ENCODE measurements around the gene BEST3.
A peak's percentile ranks its signal among the peaks of the same experiment; 100 is the strongest.

BEST3 gene

GRCh38 chr12:69630191-69630590 is 68.9 kb downstream of the BEST3 start:
- H3K9me3 ChIP-seq (ENCODE audit: low read depth, low read length): no peaks in the 10 kb centered on the region
- TF ChIP-seq FOXP2 (optimal IDR thresholded peaks at IDR 0.05; ENCODE audit: control extremely low read depth, extremely low read length, insufficient read depth) (no peak), EZH2 (IDR thresholded peaks at IDR 0.05) (no peak), POLR2AphosphoS5 (IDR thresholded peaks at IDR 0.05; ENCODE audit: borderline replicate concordance, low read depth, low read length) (no peak)
- no peak overlapping the region for H3K27ac ChIP-seq
- H3K4me3 ChIP-seq: no peak overlapping the region
- DNase-seq (ENCODE audit: low read depth, low spot score): no peak
- no peak overlapping the region for H3K9ac ChIP-seq (ENCODE audit: insufficient read length)
- no peaks in the 10 kb centered on the region for H3K36me3 ChIP-seq (ENCODE audit: insufficient read depth, low read length)

- no peak for TF ChIP-seq FOXP2 (optimal IDR thresholded peaks at IDR 0.05; ENCODE audit: control extremely low read depth, extremely low read length, insufficient read depth)
- TF ChIP-seq EZH2 (IDR thresholded peaks at IDR 0.05): no peak
- TF ChIP-seq POLR2AphosphoS5 (IDR thresholded peaks at IDR 0.05; ENCODE audit: borderline replicate concordance, low read depth, low read length): no peak
- H3K9ac ChIP-seq (ENCODE audit: insufficient read length): no peak overlapping the region
Observed at GRCh38 chr12:69627501-69627900, 71.6 kb downstream of the BEST3 start.

GRCh38 chr12:69623970-69624369 is 75.1 kb downstream of the BEST3 start:
- DNase-seq (ENCODE audit: low read depth, low spot score): no peak
- no peaks in the 10 kb centered on the region for H3K9me3 ChIP-seq (ENCODE audit: low read depth, low read length)
- H3K27ac ChIP-seq: no peak overlapping the region
- TF ChIP-seq EZH2 (IDR thresholded peaks at IDR 0.05) (no peak), POLR2AphosphoS5 (IDR thresholded peaks at IDR 0.05; ENCODE audit: borderline replicate concordance, low read depth, low read length) (no peak), FOXP2 (optimal IDR thresholded peaks at IDR 0.05; ENCODE audit: control extremely low read depth, extremely low read length, insufficient read depth) (no peak)
- H3K4me3 ChIP-seq: no peak overlapping the region
- H3K9ac ChIP-seq (ENCODE audit: insufficient read length): no peak overlapping the region
- H3K36me3 ChIP-seq (ENCODE audit: insufficient read depth, low read length): no peaks in the 10 kb centered on the region

More at GRCh38 chr12:69627501-69627900, 71.6 kb downstream of the BEST3 start:
- DNase-seq (ENCODE audit: low read depth, low spot score): no peak
- H3K9me3 ChIP-seq (ENCODE audit: low read depth, low read length): no peaks in the 10 kb centered on the region
- no peaks in the 10 kb centered on the region for H3K36me3 ChIP-seq (ENCODE audit: insufficient read depth, low read length)
- H3K27ac ChIP-seq: no peak overlapping the region
- H3K4me3 ChIP-seq: no peak overlapping the region

GRCh38 chr12:69621551-69621950 is 77.6 kb downstream of the BEST3 start:
- Histone ChIP-seq H3K27ac (no peak overlapping the region), H3K9ac (ENCODE audit: insufficient read length) (no peak overlapping the region), H3K36me3 (ENCODE audit: insufficient read depth, low read length) (no peaks in the 10 kb centered on the region), H3K4me3 (no peak overlapping the region), H3K9me3 (ENCODE audit: low read depth, low read length) (no peaks in the 10 kb centered on the region)
- DNase-seq (ENCODE audit: low read depth, low spot score): no peak
- TF ChIP-seq EZH2 (IDR thresholded peaks at IDR 0.05) (no peak), FOXP2 (optimal IDR thresholded peaks at IDR 0.05; ENCODE audit: control extremely low read depth, extremely low read length, insufficient read depth) (no peak), POLR2AphosphoS5 (IDR thresholded peaks at IDR 0.05; ENCODE audit: borderline replicate concordance, low read depth, low read length) (no peak)

DNA sequence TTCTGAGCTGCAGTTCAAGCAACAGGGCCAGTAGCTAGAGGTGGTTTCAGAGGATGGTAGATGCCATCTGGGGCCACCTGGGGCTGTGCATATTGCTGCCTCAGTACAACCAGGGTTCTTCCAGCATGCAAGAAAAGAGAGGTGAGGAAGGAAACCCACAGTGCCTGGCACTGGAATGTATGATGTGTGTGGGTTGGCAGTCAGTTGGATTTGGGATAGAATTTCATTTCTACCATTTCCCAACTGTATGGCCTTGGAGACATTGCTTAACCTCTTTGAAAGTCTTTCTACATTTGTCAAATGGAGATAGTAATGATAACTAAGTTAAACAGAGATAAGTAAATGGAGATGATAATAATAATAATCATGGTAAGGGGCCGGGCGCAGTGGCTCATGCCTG is 78.2 kb downstream of the BEST3 start:
- H3K27ac ChIP-seq: no peak overlapping the region
- no peak for DNase-seq (ENCODE audit: low read depth, low spot score)
- no peaks in the 10 kb centered on the region for H3K36me3 ChIP-seq (ENCODE audit: insufficient read depth, low read length)
- TF ChIP-seq POLR2AphosphoS5 (IDR thresholded peaks at IDR 0.05; ENCODE audit: borderline replicate concordance, low read depth, low read length) (no peak), FOXP2 (optimal IDR thresholded peaks at IDR 0.05; ENCODE audit: control extremely low read depth, extremely low read length, insufficient read depth) (no peak), EZH2 (IDR thresholded peaks at IDR 0.05) (no peak)
- no peak overlapping the region for H3K9ac ChIP-seq (ENCODE audit: insufficient read length)
- no peak overlapping the region for H3K4me3 ChIP-seq
- no peaks in the 10 kb centered on the region for H3K9me3 ChIP-seq (ENCODE audit: low read depth, low read length)

DNA sequence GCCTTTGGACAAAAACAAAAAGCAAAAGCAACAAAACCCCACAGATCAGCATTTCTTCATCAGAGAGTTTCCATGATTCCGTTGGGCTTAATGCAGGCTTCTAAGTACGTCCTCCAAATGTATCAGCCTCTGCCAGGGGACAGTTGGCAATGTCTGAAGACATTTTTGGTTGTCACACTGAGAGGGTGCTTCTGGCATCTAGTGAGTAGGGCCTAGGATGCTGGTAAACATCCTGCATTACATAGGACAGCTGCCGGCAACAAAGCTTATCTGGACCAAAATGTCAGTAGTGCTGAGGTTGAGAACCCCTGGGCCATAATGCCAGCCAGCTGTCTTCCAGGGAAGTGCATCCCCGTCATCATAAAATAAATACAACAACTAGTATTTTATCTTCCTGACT is 79.0 kb downstream of the BEST3 start:
- TF ChIP-seq EZH2 (IDR thresholded peaks at IDR 0.05) (no peak), FOXP2 (optimal IDR thresholded peaks at IDR 0.05; ENCODE audit: control extremely low read depth, extremely low read length, insufficient read depth) (no peak), POLR2AphosphoS5 (IDR thresholded peaks at IDR 0.05; ENCODE audit: borderline replicate concordance, low read depth, low read length) (no peak)
- Histone ChIP-seq H3K9ac (ENCODE audit: insufficient read length) (no peak overlapping the region), H3K9me3 (ENCODE audit: low read depth, low read length) (no peaks in the 10 kb centered on the region), H3K4me3 (no peak overlapping the region), H3K27ac (no peak overlapping the region; the same call in 1 of the 2 replicates), H3K36me3 (ENCODE audit: insufficient read depth, low read length) (no peaks in the 10 kb centered on the region)
- no peak for DNase-seq (ENCODE audit: low read depth, low spot score)

- H3K4me3 ChIP-seq: peak overlapping the region; percentile 17
- no peaks in the 10 kb centered on the region for H3K36me3 ChIP-seq (ENCODE audit: insufficient read depth, low read length)
- peak overlapping the region; percentile 57 for H3K27ac ChIP-seq
- peak; percentile 65; the same call in 1 of the 2 replicates for TF ChIP-seq POLR2AphosphoS5 (IDR thresholded peaks at IDR 0.05; ENCODE audit: borderline replicate concordance, low read depth, low read length)
- no peak for TF ChIP-seq EZH2 (IDR thresholded peaks at IDR 0.05)
- TF ChIP-seq FOXP2 (optimal IDR thresholded peaks at IDR 0.05; ENCODE audit: control extremely low read depth, extremely low read length, insufficient read depth): peak; percentile 35
- H3K9ac ChIP-seq (ENCODE audit: insufficient read length): no peak overlapping the region
- H3K9me3 ChIP-seq (ENCODE audit: low read depth, low read length): no peaks in the 10 kb centered on the region
- DNase-seq (ENCODE audit: low read depth, low spot score): peak; percentile 81
Observed at GRCh38 chr12:69619050-69619449, 80.1 kb downstream of the BEST3 start.

GRCh38 chr12:69616025-69616424 is 83.1 kb downstream of the BEST3 start:
- TF ChIP-seq EZH2 (IDR thresholded peaks at IDR 0.05): no peak
- no peak for TF ChIP-seq FOXP2 (optimal IDR thresholded peaks at IDR 0.05; ENCODE audit: control extremely low read depth, extremely low read length, insufficient read depth)
- TF ChIP-seq POLR2AphosphoS5 (IDR thresholded peaks at IDR 0.05; ENCODE audit: borderline replicate concordance, low read depth, low read length): no peak
- no peak for DNase-seq (ENCODE audit: low read depth, low spot score)
- Histone ChIP-seq H3K9me3 (ENCODE audit: low read depth, low read length) (no peaks in the 10 kb centered on the region), H3K27ac (no peak overlapping the region), H3K9ac (ENCODE audit: insufficient read length) (no peak overlapping the region), H3K4me3 (no peak overlapping the region), H3K36me3 (ENCODE audit: insufficient read depth, low read length) (no peaks in the 10 kb centered on the region)

DNA sequence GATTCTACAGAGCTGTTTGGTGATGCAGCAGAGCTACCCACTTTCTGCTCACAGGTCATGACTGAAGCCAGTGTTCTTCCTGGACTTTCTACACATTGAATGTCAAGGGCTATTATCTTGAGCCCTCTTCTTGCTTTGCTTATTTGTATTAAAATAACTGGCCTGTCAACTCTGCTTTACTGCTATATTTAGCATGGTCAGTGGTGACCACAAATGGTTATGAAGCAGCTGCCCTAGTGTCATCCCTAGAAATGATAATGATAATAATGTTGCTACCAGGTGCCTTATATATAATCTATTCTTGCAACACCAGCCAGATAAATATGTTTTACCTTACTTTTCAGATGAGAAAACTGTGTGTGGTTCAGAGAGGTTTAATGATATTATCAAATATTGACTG is 85.8 kb downstream of the BEST3 start:
- TF ChIP-seq POLR2AphosphoS5 (IDR thresholded peaks at IDR 0.05; ENCODE audit: borderline replicate concordance, low read depth, low read length) (no peak), EZH2 (IDR thresholded peaks at IDR 0.05) (no peak), FOXP2 (optimal IDR thresholded peaks at IDR 0.05; ENCODE audit: control extremely low read depth, extremely low read length, insufficient read depth) (no peak)
- no peak overlapping the region for H3K9ac ChIP-seq (ENCODE audit: insufficient read length)
- no peak overlapping the region for H3K27ac ChIP-seq

More for the DNA sequence above, 85.8 kb downstream of the BEST3 start:
- Histone ChIP-seq H3K4me3 (no peak overlapping the region), H3K9me3 (ENCODE audit: low read depth, low read length) (no peaks in the 10 kb centered on the region), H3K36me3 (ENCODE audit: insufficient read depth, low read length) (no peaks in the 10 kb centered on the region)
- DNase-seq (ENCODE audit: low read depth, low spot score): no peak

Data from SK-N-MC (cell line).